ENCODE results near the gene DCUN1D2.

Gene DCUN1D2

GRCh38 chr13:113418722-113419049, 71.8 kb downstream of the DCUN1D2 start:
- Histone ChIP-seq H3K27me3 (ENCODE audit: insufficient read depth, low read depth, severe bottlenecking) (no peaks in the 10 kb centered on the region), H3K36me3 (peaks cover 3% of the 10 kb centered on the region; the same call in 1 of the 2 replicates), H3K27ac (no peak overlapping the region), H3K9me3 (ENCODE audit: severe bottlenecking) (no peaks in the 10 kb centered on the region), H3K4me3 (ENCODE audit: low read depth, low read length) (no peak overlapping the region)
- TF ChIP-seq, protein P1, sequence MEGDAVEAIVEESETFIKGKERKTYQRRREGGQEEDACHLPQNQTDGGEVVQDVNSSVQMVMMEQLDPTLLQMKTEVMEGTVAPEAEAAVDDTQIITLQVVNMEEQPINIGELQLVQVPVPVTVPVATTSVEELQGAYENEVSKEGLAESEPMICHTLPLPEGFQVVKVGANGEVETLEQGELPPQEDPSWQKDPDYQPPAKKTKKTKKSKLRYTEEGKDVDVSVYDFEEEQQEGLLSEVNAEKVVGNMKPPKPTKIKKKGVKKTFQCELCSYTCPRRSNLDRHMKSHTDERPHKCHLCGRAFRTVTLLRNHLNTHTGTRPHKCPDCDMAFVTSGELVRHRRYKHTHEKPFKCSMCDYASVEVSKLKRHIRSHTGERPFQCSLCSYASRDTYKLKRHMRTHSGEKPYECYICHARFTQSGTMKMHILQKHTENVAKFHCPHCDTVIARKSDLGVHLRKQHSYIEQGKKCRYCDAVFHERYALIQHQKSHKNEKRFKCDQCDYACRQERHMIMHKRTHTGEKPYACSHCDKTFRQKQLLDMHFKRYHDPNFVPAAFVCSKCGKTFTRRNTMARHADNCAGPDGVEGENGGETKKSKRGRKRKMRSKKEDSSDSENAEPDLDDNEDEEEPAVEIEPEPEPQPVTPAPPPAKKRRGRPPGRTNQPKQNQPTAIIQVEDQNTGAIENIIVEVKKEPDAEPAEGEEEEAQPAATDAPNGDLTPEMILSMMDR (IDR thresholded peaks at IDR 0.05; ENCODE audit: low read depth, low read length), result no peak
- no peak for DNase-seq

DNA sequence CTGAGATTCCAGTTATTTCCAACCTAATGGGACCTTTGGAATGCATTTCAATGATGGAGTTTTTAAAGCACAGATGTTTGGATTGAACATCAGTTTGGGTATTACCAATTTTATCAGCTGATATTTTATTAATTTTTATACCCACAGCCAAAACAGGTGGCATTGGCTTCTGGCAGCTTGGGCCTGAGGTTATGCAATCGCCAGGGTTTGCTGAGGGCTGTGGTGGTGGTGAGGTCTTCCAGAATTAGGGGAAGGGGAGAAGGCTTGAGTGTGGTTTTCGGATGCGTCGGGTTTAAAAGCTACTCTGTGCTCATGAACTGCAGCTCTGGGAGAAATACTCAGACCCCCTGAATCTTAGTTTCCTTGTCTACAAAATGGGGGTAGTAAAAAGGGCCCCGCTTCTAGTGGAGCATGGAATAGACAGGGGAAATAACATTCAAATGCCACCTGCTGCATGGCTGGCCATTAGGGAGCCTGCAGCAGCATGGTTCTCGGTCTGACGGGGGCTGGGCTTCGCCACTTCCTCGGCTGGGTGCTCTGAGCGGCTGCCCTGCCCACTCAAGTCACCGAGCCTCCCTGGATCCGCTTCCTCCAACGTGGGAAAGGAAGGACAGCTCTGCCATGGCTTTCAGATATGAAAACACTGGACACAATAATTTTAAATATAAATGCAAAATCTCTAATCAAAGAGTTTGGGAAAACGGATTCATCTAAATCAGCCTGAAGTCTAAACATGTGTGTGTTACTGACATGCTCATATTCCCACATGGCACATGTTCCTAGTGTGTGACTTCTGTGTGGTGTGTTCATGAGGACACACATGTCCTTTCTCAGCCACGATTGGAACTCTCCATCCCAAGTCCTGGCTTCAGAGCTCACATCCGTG, 72.4 kb downstream of the DCUN1D2 start:
- Histone ChIP-seq H3K9me3 (ENCODE audit: severe bottlenecking) (no peaks in the 10 kb centered on the region), H3K4me3 (ENCODE audit: low read depth, low read length) (no peak overlapping the region), H3K27ac (no peak overlapping the region), H3K36me3 (peaks cover 3% of the 10 kb centered on the region; the same call in 1 of the 2 replicates), H3K27me3 (ENCODE audit: insufficient read depth, low read depth, severe bottlenecking) (no peaks in the 10 kb centered on the region)
- peak; percentile 16 for DNase-seq
- TF ChIP-seq, protein P1 (IDR thresholded peaks at IDR 0.05; ENCODE audit: low read depth, low read length), result no peak

- TF ChIP-seq, protein P1 (IDR thresholded peaks at IDR 0.05; ENCODE audit: low read depth, low read length), result no peak
- peaks cover 3% of the 10 kb centered on the region for H3K9me3 ChIP-seq (ENCODE audit: severe bottlenecking)
- H3K27ac ChIP-seq, result no peak overlapping the region
- DNase-seq, result peak; percentile 12
- peaks cover 3% of the 10 kb centered on the region; the same call in 1 of the 2 replicates for H3K36me3 ChIP-seq
- no peak overlapping the region for H3K4me3 ChIP-seq (ENCODE audit: low read depth, low read length)
- no peaks in the 10 kb centered on the region for H3K27me3 ChIP-seq (ENCODE audit: insufficient read depth, low read depth, severe bottlenecking)
Measured at GRCh38 chr13:113417008-113417751, 73.3 kb downstream of the DCUN1D2 start.

DNA sequence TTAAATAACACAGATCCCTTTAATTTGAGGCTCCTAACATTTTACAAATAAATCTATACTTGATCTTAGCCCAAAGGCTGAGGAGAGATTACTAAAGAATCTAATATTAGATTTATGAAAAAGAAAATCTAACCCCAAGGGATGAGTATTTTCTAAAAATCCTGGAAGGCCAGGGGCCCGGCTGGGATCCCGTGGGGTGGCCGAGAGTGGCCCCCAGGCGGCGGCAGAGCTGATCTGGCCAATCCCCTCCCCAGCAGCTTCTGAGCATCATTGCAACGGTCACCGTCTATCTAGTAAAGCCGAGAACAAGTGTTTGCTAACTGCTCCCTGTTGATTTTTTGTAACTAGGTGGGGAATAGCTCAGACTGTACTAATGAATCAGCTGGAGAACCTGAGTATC, 74.7 kb downstream of the DCUN1D2 start:
- TF ChIP-seq, protein P1 (IDR thresholded peaks at IDR 0.05; ENCODE audit: low read depth, low read length), result no peak
- no peaks in the 10 kb centered on the region for H3K27me3 ChIP-seq (ENCODE audit: insufficient read depth, low read depth, severe bottlenecking)
- DNase-seq, result peak; percentile 17
- H3K36me3 ChIP-seq, result peaks cover 3% of the 10 kb centered on the region; the same call in 1 of the 2 replicates
- H3K4me3 ChIP-seq (ENCODE audit: low read depth, low read length), result no peak overlapping the region
- H3K27ac ChIP-seq, result no peak overlapping the region
- H3K9me3 ChIP-seq (ENCODE audit: severe bottlenecking), result peaks cover 8% of the 10 kb centered on the region

DNA sequence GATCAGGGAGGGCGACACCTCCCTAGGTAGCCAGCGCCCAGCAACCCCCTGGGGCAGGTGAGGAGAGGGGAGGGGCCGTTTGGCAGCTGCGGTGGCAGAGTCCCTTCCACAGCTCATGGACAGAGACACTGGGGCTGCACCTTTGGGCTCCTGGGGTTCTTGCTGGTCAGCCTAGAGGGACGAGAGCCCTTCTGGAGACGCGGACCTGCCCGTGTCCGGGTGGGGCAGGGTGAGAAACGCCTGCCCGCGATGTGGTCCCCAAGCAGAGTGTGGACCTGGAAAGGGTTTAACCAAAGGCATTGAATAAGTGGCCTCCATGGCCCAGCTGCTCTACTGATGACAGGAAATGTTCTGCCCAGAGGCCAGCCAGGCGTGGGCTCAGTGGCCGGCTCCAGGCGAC, 75.5 kb downstream of the DCUN1D2 start:
- Histone ChIP-seq H3K27ac (no peak overlapping the region), H3K9me3 (ENCODE audit: severe bottlenecking) (peaks cover 8% of the 10 kb centered on the region), H3K36me3 (no peaks in the 10 kb centered on the region), H3K4me3 (ENCODE audit: low read depth, low read length) (no peak overlapping the region), H3K27me3 (ENCODE audit: insufficient read depth, low read depth, severe bottlenecking) (no peaks in the 10 kb centered on the region)
- TF ChIP-seq, protein P1 (IDR thresholded peaks at IDR 0.05; ENCODE audit: low read depth, low read length), result no peak
- DNase-seq, result no peak

Measured in WERI-Rb-1 (cell line).